Endothelial cell of umbilical vein (primary cell): ENCODE measurements around the gene RECK. TPM values are rescaled to one million over a fixed set of nuclear protein-coding genes. Genes with fewer than 3 reads are reported as not detected.

Source experiments
- BruUV-seq: library from RNA; stranded (reverse); fragments of 400-500 nt; replicated peaks from 2 replicates; lab custom pipeline; 2021; lab: Mats Ljungman, UMichigan
- CTCF ChIA-PET: fragments of 300-600, 350-600 bp; sonication (Branson Sonifier 250); formaldehyde crosslinking; loops from one replicate; lab custom pipeline; 2021; ENCODE audit warnings: antibody characterized with exemption, inconsistent platforms; lab: Charles Lee
- POLR2A ChIA-PET: fragments of 300-600, 350-600 bp; sonication (Branson Sonifier 250); formaldehyde crosslinking; loops from one replicate; lab custom pipeline; 2021; ENCODE audit warnings: antibody characterized with exemption, inconsistent platforms; lab: Charles Lee
- DNase-seq: peaks from one replicate; pipeline ENCODE4 v3.0.0-alpha.2; 2011; ENCODE audit warnings: low read depth, low spot score
- FAIRE-seq: peaks from 2 replicates; lab custom pipeline; 2011; peaks lifted over from hg19 to GRCh38; lab: Jason Lieb, UNC
- H2AFZ ChIP-seq: 2 replicates; pipeline ENCODE4 v1.6.0; 2012; ENCODE audit warnings: low read depth, low read length, control low read depth, inconsistent platforms
- H3K27ac ChIP-seq: 2 replicates; pipeline ENCODE4 v1.5.1; 2011; ENCODE audit warnings: low read depth, mild to moderate bottlenecking, control low read depth, low read length, moderate library complexity; ENCODE audit not compliant: insufficient read depth
- H3K27me3 ChIP-seq, 2 experiments: 2 replicates each; pipeline versions ENCODE4 v1.6.0 to v1.6.1; 2011; ENCODE audit warnings: low read length in 2 of 2, mixed read lengths in 1 of 2; ENCODE audit not compliant: control insufficient read depth in 2 of 2, insufficient read depth in 2 of 2
- H3K36me3 ChIP-seq, 2 experiments: 2 replicates in 1 of 2; 3 replicates in 1 of 2; pipeline ENCODE4 v1.5.1; 2011; ENCODE audit warnings: low read length in 2 of 2, mild to moderate bottlenecking in 1 of 2, moderate library complexity in 1 of 2; ENCODE audit not compliant: control insufficient read depth in 2 of 2, insufficient read depth in 2 of 2; ENCODE audit errors: extremely low read depth in 1 of 2
- H3K4me1 ChIP-seq: 3 replicates; pipeline ENCODE4 v1.5.1; 2011; ENCODE audit warnings: mild to moderate bottlenecking, low read length; ENCODE audit not compliant: control insufficient read depth, insufficient read depth; ENCODE audit errors: extremely low read depth
- H3K4me2 ChIP-seq: 2 replicates; pipeline ENCODE4 v1.6.1; 2011; ENCODE audit warnings: low read length, control low read depth, mixed read lengths; ENCODE audit not compliant: insufficient read depth
- H3K4me3 ChIP-seq, 3 experiments: fragments of 200-600 bp in 1 of 3; sonication (generic), shearing (Covaris generic) in 1 of 3; replicated peaks in 1 of 3; 2 replicates each; pipeline ENCODE4 v1.5.1; 2011 to 2016; ENCODE audit warnings: control low read depth in 3 of 3, low read length in 3 of 3, mild to moderate bottlenecking in 2 of 3, inconsistent platforms in 1 of 3, low read depth in 1 of 3, moderate library complexity in 1 of 3; ENCODE audit not compliant: insufficient read depth in 1 of 3
- H3K79me2 ChIP-seq: 2 replicates; pipeline ENCODE4 v1.6.0; 2012; ENCODE audit warnings: low read length, inconsistent platforms; ENCODE audit not compliant: control insufficient read depth, insufficient read depth
- H3K9ac ChIP-seq: replicated peaks from 2 replicates; pipeline ENCODE3; 2011; ENCODE audit warnings: low read length, control low read depth; ENCODE audit not compliant: insufficient read depth; ENCODE audit errors: extremely low read depth
- H3K9me1 ChIP-seq: replicated peaks from 3 replicates; pipeline ENCODE4 v1.6.0; 2011; ENCODE audit warnings: mild to moderate bottlenecking, low read length; ENCODE audit not compliant: control insufficient read depth, insufficient read depth; ENCODE audit errors: extremely low read depth
- H3K9me3 ChIP-seq: replicated peaks from 2 replicates; pipeline ENCODE4 v1.5.1; 2012; ENCODE audit warnings: low read length, inconsistent platforms; ENCODE audit not compliant: control insufficient read depth, insufficient read depth
- H4K20me1 ChIP-seq: replicated peaks from 2 replicates; pipeline ENCODE3; 2011; ENCODE audit warnings: mild to moderate bottlenecking, low read length; ENCODE audit not compliant: control insufficient read depth, insufficient read depth; ENCODE audit errors: extremely low read depth
- CTCF ChIP-seq, 2 donors: IDR thresholded peaks; 1 replicate in 1 of 2; 2 replicates in 1 of 2; pipeline ENCODE4 v1.5.1; 2011; ENCODE audit warnings: low read length in 2 of 2, mild to moderate bottlenecking in 2 of 2, moderate library complexity in 2 of 2, control low read depth in 1 of 2, inconsistent platforms in 1 of 2, low read depth in 1 of 2; ENCODE audit not compliant: insufficient read depth in 1 of 2; ENCODE audit errors: extremely low read depth in 1 of 2
- EZH2 ChIP-seq: IDR thresholded peaks from 2 replicates; pipeline ENCODE4 v1.6.1; 2012; ENCODE audit warnings: borderline replicate concordance, low read depth, mild to moderate bottlenecking, moderate library complexity, low read length, inconsistent platforms; ENCODE audit not compliant: severe bottlenecking
- FOS ChIP-seq: IDR thresholded peaks from 2 replicates; pipeline ENCODE4 v1.6.1; 2011; ENCODE audit warnings: mild to moderate bottlenecking, low read length, moderate library complexity, borderline replicate concordance; ENCODE audit not compliant: insufficient read depth
- GATA2 ChIP-seq: IDR thresholded peaks from 2 replicates; pipeline ENCODE4 v1.7.0; 2011; ENCODE audit warnings: low read depth, mild to moderate bottlenecking, moderate library complexity, mixed read lengths, low read length; ENCODE audit not compliant: insufficient read length, insufficient read depth
- JUN ChIP-seq: IDR thresholded peaks from 2 replicates; pipeline ENCODE4 v1.6.1; 2011; ENCODE audit warnings: borderline replicate concordance, low read depth; ENCODE audit not compliant: insufficient read length, insufficient read depth
- MAX ChIP-seq: IDR thresholded peaks from 2 replicates; pipeline ENCODE4 v1.6.1; 2011; ENCODE audit not compliant: insufficient read depth, insufficient read length
- MYC ChIP-seq: IDR thresholded peaks from one replicate; pipeline ENCODE4 v1.6.1; 2011; ENCODE audit warnings: mild to moderate bottlenecking, low read depth, low read length
- POLR2A ChIP-seq: IDR thresholded peaks from 2 replicates; pipeline ENCODE4 v1.6.1; 2012; ENCODE audit warnings: low read depth, mild to moderate bottlenecking, control low read depth, low read length
- POLR2AphosphoS5 ChIP-seq: IDR thresholded peaks from 2 replicates; pipeline ENCODE4 v1.6.1; 2012; ENCODE audit warnings: low read depth, mild to moderate bottlenecking, control low read depth, low read length, moderate library complexity; ENCODE audit not compliant: insufficient read depth
- dilution Hi-C: fragments of 300-500 bp; cut with MboI; formaldehyde crosslinking; loops from one replicate; pipeline ENCODE4 v1.15.0; 2019; ENCODE audit warnings: low sequenced_read_pairs; ENCODE audit not compliant: extremely low pct_ligation_motif_present
- intact Hi-C: fragments of 100-400 bp; cut with micrococcal nuclease; formaldehyde crosslinking; loops from one replicate; pipeline ENCODE4 v1.10.0; 2022
- polyA plus RNA-seq, 4 experiments: library from polyadenylated mRNA; depleted of rRNA in 3 of 4; stranded (reverse) in 3 of 4; unstranded in 1 of 4; fragments of >200 nt; gene quantifications; 2 replicates each; pipeline versions ENCODE4 v1.2.1 to v1.2.3, GENCODE V29; 2011 to 2012; ENCODE audit warnings: missing spikeins in 1 of 4
- total RNA-seq: library from RNA; stranded (reverse); gene quantifications from 2 replicates; pipeline ENCODE4 v1.2.3, GENCODE V29; 2021

Gene RECK
- total and polyA plus RNA-seq, 2 donors (not counting 3 experiments of a cell fraction or from before 2014, with no cell fraction given) = 12.0 to 14.1 TPM

GRCh38 chr9:36045610-36046009 is 8.9 kb downstream of the RECK start:
- intact Hi-C loops = no loop called here
- Histone ChIP-seq H2AFZ (no peak overlapping the region), H3K9ac (no peak overlapping the region), H3K9me3 (no peaks in the 10 kb centered on the region), H4K20me1 (no peaks in the 10 kb centered on the region), H3K27ac (no peak overlapping the region), H3K4me2 (no peak overlapping the region), H3K9me1 (no peaks in the 10 kb centered on the region), H3K4me3 (no peak overlapping the region), H3K79me2 (peaks cover 58% of the 10 kb centered on the region), H3K4me1 (peaks cover 16% of the 10 kb centered on the region), H3K27me3 (no peaks in the 10 kb centered on the region), H3K36me3 (no peaks in the 10 kb centered on the region)
- no peak for TF ChIP-seq GATA2
- TF ChIP-seq POLR2AphosphoS5 = no peak
- TF ChIP-seq JUN = no peak
- no peak for TF ChIP-seq EZH2
- no peak for TF ChIP-seq MAX
- TF ChIP-seq FOS = no peak
- no peak for TF ChIP-seq CTCF (IDR thresholded peaks at IDR 0.05; ENCODE audit: extremely low read depth in 1 of 2, insufficient read depth in 1 of 2, low read depth in 1 of 2, low read length in 2 of 2)
- TF ChIP-seq MYC = no peak
- no peak for TF ChIP-seq POLR2A
- no TSS peak for BruUV-seq
- dilution Hi-C loops = no loop called here
- FAIRE-seq (no peak), DNase-seq (no peak)
- ChIA-PET CTCF (interaction anchor here (0.9 to 1.0 kb wide), 4 partner anchors 10 to 22 kb away, joined by 3 read pairs; no protein-coding TSS in a partner anchor), POLR2A (no interaction called here)
